Hepatocyte (in vitro differentiated cells): ENCODE results near the gene UROC1.

Experiments
- CTCF ChIP-seq: fragments of 200-600 bp; sonication (generic); IDR thresholded peaks from 2 replicates; pipeline ENCODE4 v1.5.1; 2016; ENCODE audit warnings: antibody characterized with exemption, mild to moderate bottlenecking; ENCODE audit not compliant: poor library complexity
- EZH2 ChIP-seq: fragments of 200-600 bp; sonication (generic); IDR thresholded peaks from 2 replicates; pipeline ENCODE4 v1.6.1; 2016; ENCODE audit warnings: antibody characterized with exemption, mild to moderate bottlenecking, borderline replicate concordance
- EZH2phosphoT487 ChIP-seq: fragments of 200-600 bp; sonication (generic); IDR thresholded peaks from one replicate; pipeline ENCODE4 v1.6.1; 2018; ENCODE audit warnings: antibody characterized with exemption, mild to moderate bottlenecking, low read depth, moderate library complexity; ENCODE audit not compliant: unreplicated experiment, severe bottlenecking

- TF ChIP-seq EZH2 (no peak), CTCF (no peak), EZH2phosphoT487 (no peak)
Observed at GRCh38 chr3:126528419-126528799, 10.8 kb upstream of the UROC1 start.
